Left forelimb (tissue), 1 donor: ENCODE results near the gene TNFRSF8.

Experiments used
- DNase-seq: peaks from one replicate; pipeline ENCODE4 v3.0.0-alpha.2; 2018; ENCODE audit warnings: low spot score

TNFRSF8 gene

DNA sequence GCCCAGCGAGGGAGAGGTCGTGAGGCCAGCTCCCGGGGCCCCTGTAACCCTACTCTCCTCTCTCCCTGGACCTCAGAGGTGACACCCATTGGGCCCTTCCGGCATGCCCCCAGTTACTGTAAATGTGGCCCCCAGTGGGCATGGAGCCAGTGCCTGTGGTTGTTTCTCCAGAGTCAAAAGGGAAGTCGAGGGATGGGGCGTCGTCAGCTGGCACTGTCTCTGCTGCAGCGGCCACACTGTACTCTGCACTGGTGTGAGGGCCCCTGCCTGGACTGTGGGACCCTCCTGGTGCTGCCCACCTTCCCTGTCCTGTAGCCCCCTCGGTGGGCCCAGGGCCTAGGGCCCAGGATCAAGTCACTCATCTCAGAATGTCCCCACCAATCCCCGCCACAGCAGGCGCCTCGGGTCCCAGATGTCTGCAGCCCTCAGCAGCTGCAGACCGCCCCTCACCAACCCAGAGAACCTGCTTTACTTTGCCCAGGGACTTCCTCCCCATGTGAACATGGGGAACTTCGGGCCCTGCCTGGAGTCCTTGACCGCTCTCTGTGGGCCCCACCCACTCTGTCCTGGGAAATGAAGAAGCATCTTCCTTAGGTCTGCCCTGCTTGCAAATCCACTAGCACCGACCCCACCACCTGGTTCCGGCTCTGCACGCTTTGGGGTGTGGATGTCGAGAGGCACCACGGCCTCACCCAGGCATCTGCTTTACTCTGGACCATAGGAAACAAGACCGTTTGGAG lies 80.0 kb downstream of the TNFRSF8 start:
- no peak for DNase-seq

- no peak for DNase-seq
Observed at GRCh38 chr1:12143631-12144155, 80.6 kb downstream of the TNFRSF8 start.

- no peak for DNase-seq
Observed at GRCh38 chr1:12144236-12144635, 81.1 kb downstream of the TNFRSF8 start.

DNA sequence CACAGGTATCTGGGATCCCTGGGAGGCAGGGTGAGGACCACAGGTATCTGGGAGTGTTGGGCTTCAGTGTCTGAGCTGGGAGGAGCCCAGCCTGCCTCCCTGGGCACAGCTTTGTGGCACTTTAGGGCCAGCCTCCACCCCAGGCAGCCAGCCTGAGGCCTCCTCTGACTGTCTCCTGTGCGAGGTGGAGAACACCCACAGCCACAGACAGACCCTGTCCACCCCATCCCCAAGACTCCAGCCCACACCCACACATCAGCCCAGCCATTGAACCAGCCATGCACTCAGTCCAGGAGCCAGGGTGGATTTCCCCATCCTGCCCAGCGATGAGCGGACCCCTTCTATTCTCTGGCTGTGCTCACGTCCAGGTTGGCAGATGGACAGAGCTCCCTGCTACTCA lies 81.9 kb downstream of the TNFRSF8 start:
- DNase-seq, result no peak

- DNase-seq, result no peak
Observed at GRCh38 chr1:12145616-12146342, 82.7 kb downstream of the TNFRSF8 start.

GRCh38 chr1:12146343-12147112 lies 83.4 kb downstream of the TNFRSF8 start:
- no peak for DNase-seq

GRCh38 chr1:12147201-12147701 lies 84.1 kb downstream of the TNFRSF8 start:
- no peak for DNase-seq

DNA sequence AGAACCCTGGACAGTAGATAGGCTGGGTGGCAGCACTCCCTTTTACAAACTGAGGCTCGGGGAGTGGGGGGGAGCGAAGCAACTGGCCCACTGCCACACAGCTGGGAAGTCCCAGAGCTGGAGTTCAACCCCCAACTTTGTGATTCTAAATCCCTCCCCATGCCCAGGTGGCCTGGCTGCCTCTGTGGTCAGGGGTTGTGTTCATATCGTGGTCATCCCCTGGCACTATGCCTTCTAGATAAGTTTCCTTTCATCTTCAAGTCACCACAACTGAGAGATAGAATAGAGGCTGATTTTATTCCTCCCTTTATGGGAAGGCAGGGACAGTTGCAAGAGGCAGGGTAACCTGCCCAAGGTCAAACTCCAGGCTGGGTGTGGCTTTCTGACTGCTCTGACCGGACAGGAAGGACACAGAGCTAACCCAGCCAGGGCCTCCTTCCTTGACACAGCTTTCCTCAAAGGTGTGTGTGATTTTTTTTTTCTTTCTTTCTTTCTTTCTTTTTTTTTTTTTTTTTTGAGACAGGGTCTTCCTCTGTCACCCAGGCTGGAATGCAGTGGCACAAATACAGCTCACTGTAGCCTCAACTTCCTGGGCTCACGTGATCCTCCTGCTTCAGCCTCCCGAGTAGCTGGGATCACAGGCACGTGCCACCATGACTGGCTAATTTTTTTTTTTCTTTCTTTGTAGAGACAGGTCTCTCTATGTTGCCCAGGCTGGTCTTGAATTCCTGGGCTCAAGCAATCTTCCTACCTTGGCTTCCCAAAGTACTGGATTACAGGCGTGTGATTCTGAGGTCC lies 85.3 kb downstream of the TNFRSF8 start:
- DNase-seq, result no peak

- DNase-seq, result no peak
Observed at GRCh38 chr1:12148958-12149790, 86.1 kb downstream of the TNFRSF8 start.

- no peak for DNase-seq
Observed at GRCh38 chr1:12149791-12150175, 86.7 kb downstream of the TNFRSF8 start.

DNA sequence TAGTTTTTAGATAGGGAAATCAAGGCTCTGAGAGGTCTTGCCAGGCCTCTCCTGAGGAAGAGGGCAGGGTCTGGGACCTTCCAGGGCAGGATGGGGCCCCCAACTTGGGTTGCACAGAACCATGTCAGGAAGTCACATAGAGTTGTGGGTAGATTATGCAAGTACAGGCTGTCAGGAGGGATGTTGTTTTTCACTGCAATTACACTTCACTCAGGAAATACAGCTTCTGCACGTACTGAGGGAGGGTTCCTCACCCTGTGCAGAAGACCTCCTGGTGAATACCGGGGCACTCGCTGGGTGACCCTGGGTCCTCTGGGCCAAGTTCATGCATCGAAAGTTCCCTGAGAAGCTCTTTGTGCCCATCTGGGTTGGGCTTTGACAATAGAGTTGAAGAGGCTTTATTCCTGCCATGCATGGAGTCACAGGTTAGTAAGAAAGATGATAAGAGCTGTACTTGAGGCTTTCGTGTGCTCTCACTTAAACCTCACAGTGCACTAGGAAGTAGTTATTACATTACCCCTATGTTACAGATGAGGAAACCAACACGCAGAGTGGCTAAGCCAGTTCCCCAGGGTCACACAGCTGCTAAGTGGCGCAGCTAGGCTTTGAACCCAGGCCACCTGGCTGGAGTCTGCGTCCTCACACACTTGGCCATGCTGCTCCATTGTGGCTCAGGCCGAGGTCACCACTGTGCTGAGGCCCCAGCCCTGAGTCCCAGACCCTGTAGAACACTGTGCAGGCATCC lies 87.5 kb downstream of the TNFRSF8 start:
- DNase-seq, result no peak

- DNase-seq, result no peak
Observed at GRCh38 chr1:12151465-12151864, 88.4 kb downstream of the TNFRSF8 start.

DNA sequence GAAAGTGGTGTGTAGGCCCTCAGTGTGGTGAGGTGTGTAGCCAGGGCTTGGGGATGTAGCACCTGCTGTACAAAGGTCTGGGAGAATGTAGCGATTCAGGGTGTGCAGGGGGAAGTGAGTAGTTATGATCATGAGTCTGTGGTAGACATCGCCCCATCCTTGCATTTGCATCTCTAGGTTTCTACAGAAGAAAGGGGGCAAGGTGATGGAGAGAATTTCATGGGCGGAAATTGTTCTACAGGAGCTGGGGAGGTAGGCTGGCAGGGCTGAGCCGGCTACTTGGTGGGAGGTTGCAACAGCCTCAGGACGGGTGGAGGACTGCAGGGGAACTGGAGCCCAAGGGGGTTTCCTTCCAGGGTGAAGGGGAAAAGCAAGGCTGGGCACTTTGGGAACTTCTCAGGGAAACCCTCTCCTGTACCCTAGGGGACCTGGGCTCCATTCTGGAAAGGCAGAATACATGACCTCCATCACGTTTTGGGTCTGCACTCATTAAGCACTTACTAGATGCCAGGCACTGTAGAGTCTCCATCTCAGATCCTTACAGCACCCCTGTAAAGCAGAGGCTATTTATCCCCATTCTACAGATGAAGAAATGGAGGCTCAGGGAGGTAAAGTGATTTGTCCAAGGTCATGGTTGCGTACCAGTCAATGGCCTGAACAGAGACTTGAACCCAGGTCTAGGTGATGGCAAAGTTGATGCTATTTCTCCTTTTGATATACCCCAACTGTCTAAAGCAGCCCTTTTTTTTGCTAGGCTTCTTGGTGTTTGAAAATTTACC lies 89.2 kb downstream of the TNFRSF8 start:
- no peak for DNase-seq

DNA sequence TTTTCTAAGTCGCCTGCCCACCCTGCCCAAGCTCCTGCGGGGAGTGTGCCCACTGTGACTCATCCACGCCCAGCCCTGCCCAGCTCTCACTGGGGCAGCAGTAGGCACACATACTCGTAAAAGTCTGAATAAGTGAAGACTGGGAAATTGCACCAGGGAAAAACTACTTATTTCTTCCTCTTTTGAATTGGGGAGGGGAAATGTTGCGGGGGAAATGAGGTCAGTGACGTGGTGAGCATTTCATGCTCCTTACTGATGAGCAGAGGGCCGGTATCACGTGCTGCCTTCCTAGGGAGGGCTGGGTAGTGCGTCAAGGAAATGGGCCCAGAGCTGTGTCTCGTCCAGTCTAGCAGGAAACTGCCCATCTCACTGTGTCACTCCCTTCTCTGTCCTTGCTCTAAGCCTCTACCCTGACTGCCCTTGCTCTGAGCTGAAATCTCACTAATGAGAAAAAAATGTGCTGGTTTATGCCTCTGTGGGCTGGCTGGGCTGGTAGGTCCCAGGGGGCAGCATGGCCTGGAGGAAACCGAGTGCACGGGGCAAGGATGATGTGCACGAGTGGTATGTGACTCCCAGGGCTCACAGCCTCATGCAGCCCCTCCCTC lies 90.2 kb downstream of the TNFRSF8 start:
- DNase-seq, result no peak

- no peak for DNase-seq
Observed at GRCh38 chr1:12155328-12155727, 92.2 kb downstream of the TNFRSF8 start.

- DNase-seq, result no peak
Observed at GRCh38 chr1:12157366-12158231, 94.5 kb downstream of the TNFRSF8 start.

- no peak for DNase-seq
Observed at GRCh38 chr1:12158357-12159092, 95.4 kb downstream of the TNFRSF8 start.
